ENCODE data around the gene OSBPL3. TPM values are rescaled to one million over a fixed set of nuclear protein-coding genes. Genes with fewer than 3 reads are reported as not detected.

OSBPL3 gene
- polyA plus RNA-seq, 1 of the 3 experiments (the other 2 are of a cell fraction) = 23.2 TPM

DNA sequence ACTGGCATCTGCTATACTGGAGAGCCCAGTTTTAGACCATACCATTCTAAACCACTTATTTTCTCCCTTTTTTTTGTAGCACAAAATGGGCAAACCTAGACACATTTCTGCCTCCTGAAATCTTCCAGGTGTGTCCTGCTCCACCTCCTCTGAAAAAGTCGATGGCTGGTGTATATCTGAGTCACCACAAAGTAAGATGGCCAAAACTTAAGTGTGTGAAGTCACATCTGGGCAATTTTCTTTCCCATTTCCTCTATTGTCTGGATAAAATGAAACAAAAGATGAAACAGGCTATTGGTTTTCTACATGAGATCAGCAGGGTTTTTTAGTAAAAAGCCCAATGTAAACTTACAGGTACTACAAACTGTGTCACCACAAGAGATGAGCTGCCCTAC, 65.5 kb downstream of the OSBPL3 start:
- Histone ChIP-seq H3K9me2 (no peaks in the 10 kb centered on the region), H3F3A (replicated peaks; ENCODE audit: insufficient read depth) (peaks cover 5% of the 10 kb centered on the region), H2AFZ (ENCODE audit: low read depth) (no peak overlapping the region), H3K27ac (ENCODE audit: low read depth in 2 of 2, low read length in 1 of 2) (no peak overlapping the region), H3K4me1 (ENCODE audit: control insufficient read depth in 1 of 2, insufficient read depth in 2 of 2, low read depth in 1 of 2, low read length in 1 of 2) (peaks cover 14 to 28% of the 10 kb centered on the region in 2 experiments; a peak in 3 of 4 replicates), H3K4me3 (ENCODE audit: low read depth in 2 of 2, low read length in 1 of 2) (no peak overlapping the region), H4K20me1 (ENCODE audit: insufficient read depth) (no peaks in the 10 kb centered on the region), H3K79me2 (ENCODE audit: insufficient read depth) (peaks cover 95% of the 10 kb centered on the region), H3K9me3 (no peaks in the 10 kb centered on the region), H3K27me3 (ENCODE audit: insufficient read depth) (no peaks in the 10 kb centered on the region), H3K4me2 (no peak overlapping the region), H3K36me3 (replicated peaks in 1 of 2; ENCODE audit: control insufficient read depth in 1 of 2, insufficient read depth in 2 of 2, low read length in 1 of 2) (no peaks in the 10 kb centered on the region), H3K9ac (no peak overlapping the region)
- ChIA-PET POLR2A (no interaction called here), CTCF (interaction anchor here (0.6 to 2.1 kb wide), 2 partner anchors 44 to 179 kb away, joined by 3 to 7 read pairs; no protein-coding TSS in a partner anchor)
- no peak for DNase-seq
- WGBS (ENCODE audit: low lambda C conversion rate) = 27% methylated on average over 1 of the region's 1 CpG
- TF ChIP-seq ELF1 (IDR thresholded peaks at IDR 0.05) (no peak), YY1 (IDR thresholded peaks at IDR 0.05; ENCODE audit: low read depth) (no peak), JUND (IDR thresholded peaks at IDR 0.05) (no peak), TCF12 (IDR thresholded peaks at IDR 0.05) (no peak)
- TF ChIP-seq, protein P1, sequence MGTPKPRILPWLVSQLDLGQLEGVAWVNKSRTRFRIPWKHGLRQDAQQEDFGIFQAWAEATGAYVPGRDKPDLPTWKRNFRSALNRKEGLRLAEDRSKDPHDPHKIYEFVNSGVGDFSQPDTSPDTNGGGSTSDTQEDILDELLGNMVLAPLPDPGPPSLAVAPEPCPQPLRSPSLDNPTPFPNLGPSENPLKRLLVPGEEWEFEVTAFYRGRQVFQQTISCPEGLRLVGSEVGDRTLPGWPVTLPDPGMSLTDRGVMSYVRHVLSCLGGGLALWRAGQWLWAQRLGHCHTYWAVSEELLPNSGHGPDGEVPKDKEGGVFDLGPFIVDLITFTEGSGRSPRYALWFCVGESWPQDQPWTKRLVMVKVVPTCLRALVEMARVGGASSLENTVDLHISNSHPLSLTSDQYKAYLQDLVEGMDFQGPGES (IDR thresholded peaks at IDR 0.05; ENCODE audit: low read depth, low read length) = no peak

DNA sequence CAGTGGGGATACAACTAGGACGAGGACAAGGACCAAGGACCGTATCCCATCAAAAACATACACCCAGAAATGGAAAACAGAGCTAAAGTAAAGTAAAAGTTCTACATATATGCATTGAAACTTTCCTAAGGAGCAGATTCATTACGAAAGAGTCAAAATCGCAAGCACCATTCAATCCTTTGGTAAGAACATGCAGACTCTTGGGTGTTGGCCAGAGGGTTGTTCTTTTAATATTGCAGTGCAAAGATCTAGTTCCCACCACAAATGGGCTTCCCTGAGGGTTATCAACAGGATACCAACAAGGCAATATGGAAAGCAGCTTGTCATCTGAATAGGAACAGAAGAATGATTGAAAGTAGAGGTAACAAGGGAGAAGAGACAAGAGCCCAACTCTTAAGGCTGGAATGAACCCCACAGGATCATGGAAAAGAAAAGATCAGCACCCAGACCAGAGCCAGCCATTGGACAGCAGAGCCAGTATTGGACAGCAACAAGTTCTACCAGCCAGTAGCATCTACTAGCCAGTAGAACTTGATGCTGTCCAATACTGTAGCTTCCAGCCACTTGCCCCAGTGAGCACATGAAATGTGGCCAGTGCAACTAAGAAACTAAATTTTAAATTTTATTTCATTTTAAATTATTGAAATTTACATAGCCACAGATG, 66.0 kb downstream of the OSBPL3 start:
- Histone ChIP-seq H4K20me1 (ENCODE audit: insufficient read depth) (no peaks in the 10 kb centered on the region), H2AFZ (ENCODE audit: low read depth) (no peak overlapping the region), H3K79me2 (ENCODE audit: insufficient read depth) (peaks cover 95% of the 10 kb centered on the region), H3K27ac (ENCODE audit: low read depth in 2 of 2, low read length in 1 of 2) (no peak overlapping the region), H3K9ac (no peak overlapping the region), H3F3A (replicated peaks; ENCODE audit: insufficient read depth) (peaks cover 1% of the 10 kb centered on the region), H3K27me3 (ENCODE audit: insufficient read depth) (no peaks in the 10 kb centered on the region), H3K4me2 (no peak overlapping the region), H3K4me1 (ENCODE audit: control insufficient read depth in 1 of 2, insufficient read depth in 2 of 2, low read depth in 1 of 2, low read length in 1 of 2) (peaks cover 14 to 28% of the 10 kb centered on the region in 2 experiments; a peak in 3 of 4 replicates), H3K9me3 (no peaks in the 10 kb centered on the region), H3K9me2 (no peaks in the 10 kb centered on the region), H3K36me3 (replicated peaks in 1 of 2; ENCODE audit: control insufficient read depth in 1 of 2, insufficient read depth in 2 of 2, low read length in 1 of 2) (no peaks in the 10 kb centered on the region), H3K4me3 (ENCODE audit: low read depth in 2 of 2, low read length in 1 of 2) (no peak overlapping the region)
- WGBS (ENCODE audit: low lambda C conversion rate) = 94% methylated on average over 4 of the region's 4 CpGs
- ChIA-PET CTCF (interaction anchor here (0.6 to 2.1 kb wide), 2 partner anchors 44 to 180 kb away, joined by 3 to 7 read pairs; no protein-coding TSS in a partner anchor), POLR2A (no interaction called here)
- no peak for DNase-seq
- TF ChIP-seq RCOR1 (IDR thresholded peaks at IDR 0.05; ENCODE audit: low read length) (no peak), RXRA (IDR thresholded peaks at IDR 0.05; ENCODE audit: borderline replicate concordance, low read depth) (no peak)
- TF ChIP-seq, protein P2, sequence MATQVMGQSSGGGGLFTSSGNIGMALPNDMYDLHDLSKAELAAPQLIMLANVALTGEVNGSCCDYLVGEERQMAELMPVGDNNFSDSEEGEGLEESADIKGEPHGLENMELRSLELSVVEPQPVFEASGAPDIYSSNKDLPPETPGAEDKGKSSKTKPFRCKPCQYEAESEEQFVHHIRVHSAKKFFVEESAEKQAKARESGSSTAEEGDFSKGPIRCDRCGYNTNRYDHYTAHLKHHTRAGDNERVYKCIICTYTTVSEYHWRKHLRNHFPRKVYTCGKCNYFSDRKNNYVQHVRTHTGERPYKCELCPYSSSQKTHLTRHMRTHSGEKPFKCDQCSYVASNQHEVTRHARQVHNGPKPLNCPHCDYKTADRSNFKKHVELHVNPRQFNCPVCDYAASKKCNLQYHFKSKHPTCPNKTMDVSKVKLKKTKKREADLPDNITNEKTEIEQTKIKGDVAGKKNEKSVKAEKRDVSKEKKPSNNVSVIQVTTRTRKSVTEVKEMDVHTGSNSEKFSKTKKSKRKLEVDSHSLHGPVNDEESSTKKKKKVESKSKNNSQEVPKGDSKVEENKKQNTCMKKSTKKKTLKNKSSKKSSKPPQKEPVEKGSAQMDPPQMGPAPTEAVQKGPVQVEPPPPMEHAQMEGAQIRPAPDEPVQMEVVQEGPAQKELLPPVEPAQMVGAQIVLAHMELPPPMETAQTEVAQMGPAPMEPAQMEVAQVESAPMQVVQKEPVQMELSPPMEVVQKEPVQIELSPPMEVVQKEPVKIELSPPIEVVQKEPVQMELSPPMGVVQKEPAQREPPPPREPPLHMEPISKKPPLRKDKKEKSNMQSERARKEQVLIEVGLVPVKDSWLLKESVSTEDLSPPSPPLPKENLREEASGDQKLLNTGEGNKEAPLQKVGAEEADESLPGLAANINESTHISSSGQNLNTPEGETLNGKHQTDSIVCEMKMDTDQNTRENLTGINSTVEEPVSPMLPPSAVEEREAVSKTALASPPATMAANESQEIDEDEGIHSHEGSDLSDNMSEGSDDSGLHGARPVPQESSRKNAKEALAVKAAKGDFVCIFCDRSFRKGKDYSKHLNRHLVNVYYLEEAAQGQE (IDR thresholded peaks at IDR 0.05; ENCODE audit: low read depth, low read length) = peak; percentile 89
- TF ChIP-seq, protein P1 (IDR thresholded peaks at IDR 0.05; ENCODE audit: low read depth, low read length) = no peak

Measured in SK-N-SH (cell line).